Mucosa of gallbladder (tissue), 1 donor: ENCODE measurements around the gene PUM2. TPM values are rescaled to one million over a fixed set of nuclear protein-coding genes. Genes with fewer than 3 reads are reported as not detected.
"Not testable (repeated sequence)": the region's sequence is repeated elsewhere in the genome, so short reads cannot be mapped to it uniquely, and the experiment has no call there.

Source experiments
- DNase-seq: peaks from one replicate; pipeline ENCODE4 v3.0.0-alpha.2; 2020; ENCODE audit warnings: low spot score
- total RNA-seq: library from RNA; stranded (reverse); gene quantifications from one replicate; pipeline ENCODE4 v1.2.1, GENCODE V29; 2021
- donor health status: DM: no; HTN: no; CAD: no.

The PUM2 gene
- total RNA-seq = 95.8 TPM

- peak; percentile 96 for DNase-seq
Observed at GRCh38 chr2:20350753-20351554, at the start of gene PUM2. Gene PUM2, minus strand, starts transcription at chr2:20350844. Its CDS starts 23,484 bp downstream, at chr2:20327360.

- no peak for DNase-seq
Observed at GRCh38 chr2:20400306-20400705, 49.7 kb upstream of the PUM2 start.

GRCh38 chr2:20398956-20399567, 48.4 kb upstream of the PUM2 start:
- DNase-seq = no peak

- DNase-seq = no peak
Observed at GRCh38 chr2:20397811-20398447, 47.3 kb upstream of the PUM2 start.

GRCh38 chr2:20396356-20397000, 45.8 kb upstream of the PUM2 start:
- no peak for DNase-seq

GRCh38 chr2:20393986-20394385, 43.3 kb upstream of the PUM2 start:
- DNase-seq = no peak

GRCh38 chr2:20391951-20392699, 41.5 kb upstream of the PUM2 start:
- no peak for DNase-seq

- DNase-seq = no peak
Observed at GRCh38 chr2:20390524-20391123, 40.0 kb upstream of the PUM2 start.

- DNase-seq = no peak
Observed at GRCh38 chr2:20384953-20385352, 34.3 kb upstream of the PUM2 start.

GRCh38 chr2:20382965-20383810, 32.5 kb upstream of the PUM2 start:
- DNase-seq = no peak

- no peak for DNase-seq
Observed at GRCh38 chr2:20381457-20381856, 30.8 kb upstream of the PUM2 start.

GRCh38 chr2:20378891-20379519, 28.4 kb upstream of the PUM2 start:
- peak; percentile 84 for DNase-seq

GRCh38 chr2:20378341-20378740, 27.7 kb upstream of the PUM2 start:
- no peak for DNase-seq

- no peak for DNase-seq
Observed at GRCh38 chr2:20377741-20378140, 27.1 kb upstream of the PUM2 start.

GRCh38 chr2:20374982-20375381, 24.3 kb upstream of the PUM2 start:
- DNase-seq = not testable (repeated sequence)

GRCh38 chr2:20372896-20373640, 22.4 kb upstream of the PUM2 start:
- no peak for DNase-seq

GRCh38 chr2:20371323-20372025, 20.8 kb upstream of the PUM2 start:
- DNase-seq = no peak

- DNase-seq = no peak
Observed at GRCh38 chr2:20370191-20370590, 19.5 kb upstream of the PUM2 start.
